Muscle layer of duodenum (tissue), 2 donors: ENCODE data around the gene MGMT.

ENCODE experiments used
- H3K27ac ChIP-seq: one replicate; pipeline ENCODE4 v1.7.0; 2013; ENCODE audit warnings: mild to moderate bottlenecking, low read length
- H3K27me3 ChIP-seq: one replicate; pipeline ENCODE4 v1.7.0; 2013; ENCODE audit warnings: low read depth, mild to moderate bottlenecking, control low read depth, low read length
- H3K36me3 ChIP-seq, 2 donors: one replicate each; pipeline ENCODE4 v1.7.0; 2013; ENCODE audit warnings: low read length in 2 of 2, control low read depth in 1 of 2, mild to moderate bottlenecking in 1 of 2; ENCODE audit not compliant: insufficient read depth in 2 of 2, control insufficient read depth in 1 of 2
- H3K4me1 ChIP-seq, 2 donors: one replicate each; pipeline ENCODE4 v1.7.0; 2013; ENCODE audit warnings: low read length in 2 of 2, mild to moderate bottlenecking in 2 of 2, control low read depth in 1 of 2, moderate library complexity in 1 of 2; ENCODE audit not compliant: insufficient read depth in 2 of 2, control insufficient read depth in 1 of 2
- H3K4me3 ChIP-seq, 2 donors: one replicate each; pipeline ENCODE4 v1.7.0; 2013; ENCODE audit warnings: low read length in 2 of 2, low read depth in 1 of 2, mild to moderate bottlenecking in 1 of 2
- H3K9me3 ChIP-seq, 2 donors: one replicate each; pipeline ENCODE4 v1.7.0; 2013; ENCODE audit warnings: low read length in 2 of 2, control low read depth in 1 of 2, mild to moderate bottlenecking in 1 of 2; ENCODE audit not compliant: control insufficient read depth in 1 of 2
- donor health status: healthy.

The MGMT gene

GRCh38 chr10:129696636-129697035 lies 229.6 kb downstream of the MGMT start:
- H3K4me3 ChIP-seq = no peak overlapping the region
- no peaks in the 10 kb centered on the region for H3K9me3 ChIP-seq
- no peak overlapping the region for H3K27ac ChIP-seq
- H3K4me1 ChIP-seq = peaks cover 0 to 5% of the 10 kb centered on the region in 2 donors
- peaks cover 0 to 3% of the 10 kb centered on the region in 2 donors for H3K36me3 ChIP-seq
- H3K27me3 ChIP-seq = no peaks in the 10 kb centered on the region

GRCh38 chr10:129697463-129698247 lies 230.6 kb downstream of the MGMT start:
- Histone ChIP-seq H3K27ac (no peak overlapping the region), H3K27me3 (no peaks in the 10 kb centered on the region), H3K9me3 (no peaks in the 10 kb centered on the region), H3K4me3 (no peak overlapping the region), H3K36me3 (peaks cover 0 to 3% of the 10 kb centered on the region in 2 donors), H3K4me1 (peaks cover 0 to 5% of the 10 kb centered on the region in 2 donors)

DNA sequence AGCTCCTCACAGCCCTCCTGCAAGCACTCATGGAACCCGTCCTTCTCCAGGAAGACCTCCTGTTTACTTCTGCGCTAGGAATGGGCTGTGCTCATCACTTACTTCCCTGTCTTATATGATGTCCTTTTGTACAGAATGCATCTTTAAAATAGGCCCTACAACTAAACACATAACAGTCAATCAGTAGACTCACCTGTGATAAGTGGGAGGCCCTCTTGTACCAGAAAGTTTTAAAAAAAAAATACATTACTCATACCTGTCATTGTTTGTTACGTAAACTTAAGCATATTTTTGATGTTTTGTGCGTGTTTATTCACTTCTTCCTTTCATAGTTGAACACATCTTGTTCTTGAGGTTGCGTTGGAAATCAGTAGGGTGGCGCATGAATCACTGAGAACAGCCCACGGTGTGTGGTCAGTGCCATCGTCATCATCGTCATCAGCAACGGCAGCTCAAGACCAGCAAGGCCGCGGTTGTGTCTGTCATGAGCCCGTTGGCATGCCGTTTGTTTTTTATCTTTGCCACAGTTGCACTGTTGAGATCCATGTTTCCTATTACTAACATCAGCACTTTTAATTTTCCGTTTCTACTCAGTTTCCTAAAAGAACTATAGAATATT lies 232.8 kb downstream of the MGMT start:
- Histone ChIP-seq H3K9me3 (no peaks in the 10 kb centered on the region), H3K36me3 (peaks cover 0 to 3% of the 10 kb centered on the region in 2 donors), H3K4me3 (no peak overlapping the region), H3K4me1 (no peaks in the 10 kb centered on the region), H3K27ac (no peak overlapping the region), H3K27me3 (no peaks in the 10 kb centered on the region)

DNA sequence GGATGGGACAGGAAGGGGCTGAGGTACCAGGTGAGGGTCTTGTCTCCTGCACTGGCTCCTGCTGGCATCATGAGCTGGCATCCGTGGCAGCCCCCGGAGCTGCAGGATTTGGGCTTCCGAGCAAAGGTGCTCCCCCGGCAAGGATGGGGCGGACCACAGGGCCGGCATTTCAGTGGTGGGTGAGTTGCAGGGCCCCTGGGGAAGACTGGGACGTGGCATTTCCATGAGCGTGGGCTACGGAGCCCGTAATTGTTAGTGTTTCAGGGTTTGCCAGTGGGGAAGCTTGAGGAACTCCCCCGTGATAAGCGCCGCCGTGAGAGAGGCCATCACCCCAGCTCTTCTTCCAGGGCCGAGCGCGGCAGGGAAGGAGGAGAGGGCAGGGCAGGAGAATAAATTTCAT lies 235.6 kb downstream of the MGMT start:
- no peak overlapping the region for H3K4me3 ChIP-seq
- no peak overlapping the region for H3K27ac ChIP-seq
- peaks cover 0 to 3% of the 10 kb centered on the region in 2 donors for H3K36me3 ChIP-seq
- no peaks in the 10 kb centered on the region for H3K4me1 ChIP-seq
- no peaks in the 10 kb centered on the region for H3K9me3 ChIP-seq
- H3K27me3 ChIP-seq = no peaks in the 10 kb centered on the region

DNA sequence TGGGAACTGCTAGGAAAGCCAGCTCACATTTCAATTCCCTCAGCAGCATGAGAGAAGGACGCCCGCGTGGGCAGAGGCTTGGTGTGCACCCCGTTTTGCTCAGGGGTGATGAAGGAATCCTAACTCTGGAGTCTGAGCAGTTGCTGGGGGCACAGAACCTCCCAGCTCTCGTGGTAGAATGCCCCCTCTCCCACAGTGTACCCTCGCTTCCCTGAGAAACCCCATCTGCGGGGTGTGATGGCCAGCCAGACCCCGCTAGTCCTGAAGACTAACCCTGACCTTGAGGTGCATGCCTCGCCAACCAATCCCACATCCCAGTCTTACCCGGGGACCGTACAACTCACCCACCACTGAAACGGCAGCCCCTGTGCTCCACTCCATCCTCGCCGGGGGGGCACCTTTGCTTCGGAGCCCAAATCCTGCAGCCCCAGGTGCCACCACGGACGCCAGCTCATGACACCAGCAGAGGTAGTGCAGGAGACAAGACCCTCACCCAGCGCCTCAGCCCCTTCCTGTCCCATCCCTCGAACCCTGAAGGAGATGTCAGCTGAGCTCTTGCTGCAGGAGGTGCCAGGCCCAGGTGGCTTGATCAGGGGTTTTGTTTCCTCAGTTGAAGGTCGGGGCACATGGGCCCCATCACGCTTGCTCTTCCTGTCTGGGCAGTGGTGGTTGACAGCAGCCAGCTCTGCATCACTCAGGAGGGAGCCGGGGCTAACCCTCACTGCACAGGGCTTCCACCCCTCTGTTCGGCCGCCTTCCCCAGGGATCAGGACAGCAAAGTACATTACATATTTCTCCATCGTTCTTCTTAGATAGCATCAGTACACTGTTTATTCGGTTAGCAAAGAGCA lies 236.5 kb downstream of the MGMT start:
- H3K4me1 ChIP-seq = no peaks in the 10 kb centered on the region
- no peak overlapping the region for H3K4me3 ChIP-seq
- H3K36me3 ChIP-seq = peaks cover 0 to 3% of the 10 kb centered on the region in 2 donors
- no peak overlapping the region for H3K27ac ChIP-seq
- H3K27me3 ChIP-seq = no peaks in the 10 kb centered on the region
- no peaks in the 10 kb centered on the region for H3K9me3 ChIP-seq

DNA sequence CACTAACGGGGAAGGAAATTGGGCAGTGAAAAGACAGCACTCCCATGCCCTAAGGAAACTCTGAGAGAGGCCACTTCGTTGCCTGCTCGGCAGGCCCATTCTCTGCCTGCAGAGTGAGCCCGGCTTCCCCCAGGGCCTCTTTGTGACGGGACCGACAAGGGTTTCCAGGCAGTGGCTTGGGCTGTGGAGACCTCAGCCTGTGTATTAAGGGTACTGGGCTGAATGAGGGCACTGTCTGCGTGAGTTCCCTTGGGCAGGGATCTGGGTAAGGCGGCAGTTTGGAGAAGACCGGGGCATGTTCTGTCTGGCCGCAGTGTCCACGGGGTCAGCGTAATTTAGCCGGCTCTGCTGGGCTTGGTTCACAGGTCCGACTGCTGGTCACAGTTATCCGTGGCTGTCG lies 237.2 kb downstream of the MGMT start:
- H3K9me3 ChIP-seq = no peaks in the 10 kb centered on the region
- no peak overlapping the region for H3K4me3 ChIP-seq
- H3K36me3 ChIP-seq = peaks cover 0 to 7% of the 10 kb centered on the region in 2 donors
- H3K27ac ChIP-seq = no peak overlapping the region
- H3K4me1 ChIP-seq = no peaks in the 10 kb centered on the region
- H3K27me3 ChIP-seq = no peaks in the 10 kb centered on the region

GRCh38 chr10:129704786-129705525 lies 237.9 kb downstream of the MGMT start:
- Histone ChIP-seq H3K36me3 (peaks cover 0 to 6% of the 10 kb centered on the region in 2 donors), H3K9me3 (no peaks in the 10 kb centered on the region), H3K4me3 (no peak overlapping the region), H3K27me3 (no peaks in the 10 kb centered on the region), H3K27ac (no peak overlapping the region), H3K4me1 (no peaks in the 10 kb centered on the region)

DNA sequence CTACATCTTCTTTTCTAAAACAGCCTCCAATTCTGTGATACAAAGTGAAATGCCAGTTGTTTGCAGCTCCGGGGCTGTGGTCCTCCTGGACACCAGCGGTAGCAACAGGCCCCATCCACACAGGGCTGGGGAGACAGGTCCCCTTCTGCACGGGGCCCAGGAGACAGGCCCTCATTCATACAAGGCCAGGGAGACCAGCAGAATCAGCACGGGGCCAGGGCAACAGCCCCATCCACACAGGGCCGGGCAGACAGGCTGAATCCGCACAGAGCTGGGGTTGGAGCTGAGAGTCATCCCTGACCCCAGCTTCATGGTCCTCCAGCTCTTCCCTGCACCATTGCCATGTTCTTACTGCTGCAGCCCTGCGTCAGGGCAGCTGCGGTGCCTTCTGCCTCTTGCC lies 238.6 kb downstream of the MGMT start:
- no peak overlapping the region for H3K27ac ChIP-seq
- H3K4me3 ChIP-seq = no peak overlapping the region
- H3K36me3 ChIP-seq = peaks cover 0 to 6% of the 10 kb centered on the region in 2 donors
- no peaks in the 10 kb centered on the region for H3K27me3 ChIP-seq
- no peaks in the 10 kb centered on the region for H3K9me3 ChIP-seq
- H3K4me1 ChIP-seq = no peaks in the 10 kb centered on the region

GRCh38 chr10:129706081-129706480 lies 239.0 kb downstream of the MGMT start:
- H3K4me3 ChIP-seq = no peak overlapping the region
- peaks cover 0 to 6% of the 10 kb centered on the region in 2 donors for H3K36me3 ChIP-seq
- no peaks in the 10 kb centered on the region for H3K27me3 ChIP-seq
- H3K27ac ChIP-seq = no peak overlapping the region
- H3K4me1 ChIP-seq = no peaks in the 10 kb centered on the region
- no peaks in the 10 kb centered on the region for H3K9me3 ChIP-seq

DNA sequence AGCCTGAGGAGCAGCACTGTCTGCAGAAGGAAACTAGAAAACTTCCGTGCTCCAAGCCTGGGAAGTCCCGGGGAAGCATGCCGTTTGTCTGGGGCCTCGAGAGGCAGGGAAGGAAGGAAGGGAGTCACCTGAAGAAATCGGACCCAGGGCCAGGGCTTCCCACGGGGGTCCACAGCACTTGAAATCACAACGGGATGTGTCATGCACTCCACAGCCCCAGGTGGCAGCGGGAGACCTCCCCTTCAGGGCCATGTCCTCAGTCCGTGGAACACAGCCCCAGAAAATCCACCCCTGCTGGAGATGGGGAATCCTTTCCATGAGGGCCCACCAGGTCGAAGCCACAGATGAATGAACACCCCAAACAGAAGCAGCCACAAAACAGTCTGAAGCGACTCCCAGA lies 239.5 kb downstream of the MGMT start:
- no peaks in the 10 kb centered on the region for H3K4me1 ChIP-seq

More for the DNA sequence above, 239.5 kb downstream of the MGMT start:
- peaks cover 0 to 6% of the 10 kb centered on the region in 2 donors for H3K36me3 ChIP-seq
- no peaks in the 10 kb centered on the region for H3K9me3 ChIP-seq
- no peaks in the 10 kb centered on the region for H3K27me3 ChIP-seq
- no peak overlapping the region for H3K4me3 ChIP-seq
- no peak overlapping the region for H3K27ac ChIP-seq
